GM20000 (cell line): ENCODE results near the gene CEP135.
"Not testable (repeated sequence)": the region's sequence is repeated elsewhere in the genome, so short reads cannot be mapped to it uniquely, and the experiment has no call there.

Experiments used
- DNase-seq: peaks from one replicate; pipeline ENCODE4 v3.0.0; 2012; ENCODE audit warnings: low spot score
- TF ChIP-seq, protein P1 (sequence below): IDR thresholded peaks from 2 replicates; pipeline ENCODE4 v1.5.1; 2012; ENCODE audit warnings: mild to moderate bottlenecking, control low read depth; ENCODE audit errors: extremely low read depth, missing control alignments

CEP135 gene

DNA sequence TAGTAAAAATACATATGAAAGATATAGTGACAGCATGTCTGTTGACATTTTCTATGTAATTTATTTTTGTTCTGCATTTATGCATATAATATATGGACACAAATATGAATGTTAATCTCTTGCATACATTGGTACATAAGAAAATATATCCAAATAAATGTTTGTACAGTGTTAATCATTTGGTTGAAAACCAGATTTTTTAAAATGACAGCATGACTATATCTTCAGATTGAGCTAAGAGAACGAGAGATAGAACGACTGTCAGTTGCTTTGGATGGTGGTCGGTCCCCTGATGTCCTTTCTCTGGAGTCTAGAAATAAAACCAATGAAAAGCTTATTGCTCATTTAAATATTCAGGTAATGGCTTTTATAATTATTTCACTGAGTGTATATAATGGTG is 15.3 kb downstream of the CEP135 start:
- TF ChIP-seq, protein P1, sequence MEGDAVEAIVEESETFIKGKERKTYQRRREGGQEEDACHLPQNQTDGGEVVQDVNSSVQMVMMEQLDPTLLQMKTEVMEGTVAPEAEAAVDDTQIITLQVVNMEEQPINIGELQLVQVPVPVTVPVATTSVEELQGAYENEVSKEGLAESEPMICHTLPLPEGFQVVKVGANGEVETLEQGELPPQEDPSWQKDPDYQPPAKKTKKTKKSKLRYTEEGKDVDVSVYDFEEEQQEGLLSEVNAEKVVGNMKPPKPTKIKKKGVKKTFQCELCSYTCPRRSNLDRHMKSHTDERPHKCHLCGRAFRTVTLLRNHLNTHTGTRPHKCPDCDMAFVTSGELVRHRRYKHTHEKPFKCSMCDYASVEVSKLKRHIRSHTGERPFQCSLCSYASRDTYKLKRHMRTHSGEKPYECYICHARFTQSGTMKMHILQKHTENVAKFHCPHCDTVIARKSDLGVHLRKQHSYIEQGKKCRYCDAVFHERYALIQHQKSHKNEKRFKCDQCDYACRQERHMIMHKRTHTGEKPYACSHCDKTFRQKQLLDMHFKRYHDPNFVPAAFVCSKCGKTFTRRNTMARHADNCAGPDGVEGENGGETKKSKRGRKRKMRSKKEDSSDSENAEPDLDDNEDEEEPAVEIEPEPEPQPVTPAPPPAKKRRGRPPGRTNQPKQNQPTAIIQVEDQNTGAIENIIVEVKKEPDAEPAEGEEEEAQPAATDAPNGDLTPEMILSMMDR: no peak
- DNase-seq: no peak

DNA sequence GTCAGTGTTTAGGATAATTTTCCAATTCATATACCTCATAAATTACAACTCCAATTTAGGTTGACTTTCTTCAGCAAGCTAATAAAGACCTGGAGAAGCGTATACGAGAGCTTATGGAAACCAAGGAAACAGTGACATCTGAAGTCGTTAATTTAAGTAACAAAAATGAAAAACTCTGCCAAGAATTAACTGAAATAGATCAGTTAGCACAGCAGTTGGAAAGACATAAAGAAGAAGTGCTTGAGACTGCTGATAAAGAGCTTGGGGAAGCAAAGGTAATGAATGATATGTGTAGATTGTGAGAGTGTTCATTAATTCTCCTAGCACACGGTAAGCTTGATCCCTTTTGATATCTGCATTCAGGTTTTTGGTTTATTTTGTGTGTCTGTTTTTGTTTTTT is 16.8 kb downstream of the CEP135 start:
- DNase-seq: no peak
- TF ChIP-seq, protein P1: no peak

DNA sequence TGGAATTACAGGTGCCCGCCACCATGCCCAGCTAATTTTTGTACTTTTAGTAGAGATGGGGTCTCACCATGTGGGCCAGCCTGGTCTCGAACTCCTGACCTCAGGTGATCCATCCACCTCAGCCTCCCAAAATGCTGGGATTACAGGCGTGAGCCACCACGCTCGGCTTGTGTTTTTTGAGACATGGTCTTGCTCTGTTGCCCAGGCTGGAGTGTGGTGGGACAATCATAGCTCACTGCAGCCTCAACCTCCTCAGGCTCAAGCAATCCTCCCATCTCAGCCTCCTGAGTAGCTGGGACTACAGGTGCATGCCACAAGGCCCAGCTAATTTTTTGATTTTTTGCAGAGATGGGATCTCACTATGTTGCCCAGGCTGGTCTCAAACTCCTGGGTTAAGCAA is 17.6 kb downstream of the CEP135 start:
- not testable (repeated sequence) for DNase-seq

- no peak for DNase-seq
- TF ChIP-seq, protein P1: no peak
These were observed 18.6 kb downstream of the CEP135 start for GRCh38 chr4:55967376-55967775.

DNA sequence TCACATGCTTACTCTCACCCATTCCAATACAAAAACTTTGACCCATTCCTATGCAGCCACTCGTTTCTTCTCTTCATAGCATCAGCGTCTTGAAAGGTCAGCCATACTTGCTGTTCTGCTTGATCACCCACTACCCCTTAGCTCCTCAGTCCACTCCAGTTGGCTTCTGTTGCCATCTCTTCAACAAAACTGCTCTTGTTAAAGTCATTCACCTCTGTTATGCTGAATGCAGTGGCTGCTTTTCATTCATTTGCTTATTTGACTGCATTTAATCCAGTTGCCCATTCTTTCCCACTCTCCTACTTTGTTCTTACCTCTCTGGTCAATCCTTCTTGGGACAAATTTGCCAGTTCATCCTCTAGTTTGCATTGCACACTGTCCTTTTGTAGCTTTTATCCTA is 24.9 kb downstream of the CEP135 start:
- TF ChIP-seq, protein P1: no peak
- DNase-seq: no peak

DNA sequence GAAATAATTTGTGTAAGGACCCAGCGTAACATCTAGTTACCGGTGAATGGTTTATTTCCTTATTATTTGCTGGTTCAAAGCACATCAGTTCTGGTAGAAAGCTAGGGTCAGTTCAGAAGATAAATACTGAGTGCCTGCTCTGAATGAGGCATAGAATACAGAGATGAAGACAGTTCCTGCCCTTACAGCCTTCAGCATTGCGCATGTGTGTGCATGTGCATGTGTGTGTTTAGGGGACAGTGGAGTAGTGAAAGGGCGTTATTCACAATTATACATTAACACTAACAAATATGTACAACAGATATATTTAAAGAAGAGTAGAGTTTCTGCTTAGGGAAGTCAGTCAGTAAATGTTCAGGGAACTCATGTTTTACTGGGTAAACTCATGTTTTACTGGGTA is 29.1 kb downstream of the CEP135 start:
- DNase-seq: no peak
- TF ChIP-seq, protein P1: no peak

DNA sequence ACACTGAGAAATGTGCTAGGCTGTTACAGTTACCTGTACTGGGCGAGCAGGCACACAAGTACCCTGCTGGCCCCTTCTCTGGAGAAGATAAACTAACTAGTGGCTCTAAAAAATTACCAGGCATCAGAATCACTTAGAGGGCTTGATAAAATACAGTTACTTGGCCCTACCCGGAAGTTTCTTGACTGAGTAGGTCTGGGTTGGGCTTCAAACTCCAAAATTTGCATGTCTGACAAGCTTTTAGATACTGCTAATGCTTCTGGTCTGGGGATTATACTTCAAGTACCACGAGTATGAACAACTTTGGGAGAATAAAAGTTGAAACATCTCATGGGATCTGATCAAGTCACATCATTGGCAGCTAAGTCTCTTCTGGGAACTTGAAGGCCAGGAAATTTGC is 30.8 kb downstream of the CEP135 start:
- TF ChIP-seq, protein P1: no peak
- DNase-seq: no peak

- peak; percentile 17 for DNase-seq
- TF ChIP-seq, protein P1: no peak
These were observed 32.0 kb downstream of the CEP135 start for GRCh38 chr4:55980725-55981124.
